ENCODE data around the gene DENND6B.

- TF ChIP-seq ZNF83 (CRISPR knock-in tag; IDR thresholded peaks at IDR 0.05; ENCODE audit: borderline replicate concordance) (no peak), ZBTB34 (CRISPR knock-in tag; IDR thresholded peaks at IDR 0.05) (no peak), CTCF (CRISPR knock-in tag; IDR thresholded peaks at IDR 0.05) (no peak), PBX3 (CRISPR knock-in tag; IDR thresholded peaks at IDR 0.05; ENCODE audit: borderline replicate concordance) (no peak), HMGXB4 (CRISPR knock-in tag; IDR thresholded peaks at IDR 0.05; ENCODE audit: borderline replicate concordance in 1 of 2, low read depth in 1 of 2) (no peak), TAF1 (CRISPR knock-in tag; IDR thresholded peaks at IDR 0.05) (no peak)
These were observed 20.3 kb upstream of the DENND6B start for GRCh38 chr22:50347157-50347556.

All from HepG2 (cell line).